Mononuclear cell (primary cell): ENCODE data around the gene SOHLH2. TPM values are rescaled to one million over a fixed set of nuclear protein-coding genes. Genes with fewer than 3 reads are reported as not detected.

Experiments
- H3K27me3 ChIP-seq: 2 replicates; pipeline ENCODE4 v1.6.0; 2011; ENCODE audit warnings: low read length, control low read depth; ENCODE audit not compliant: insufficient read depth
- H3K4me1 ChIP-seq: 2 replicates; pipeline ENCODE4 v1.5.1; 2011; ENCODE audit warnings: mild to moderate bottlenecking, low read length, control low read depth; ENCODE audit not compliant: insufficient read depth
- H3K4me3 ChIP-seq: 2 replicates; pipeline ENCODE4 v1.5.1; 2011; ENCODE audit warnings: mild to moderate bottlenecking, low read length, moderate library complexity
- H3K9me3 ChIP-seq: 2 replicates; pipeline ENCODE4 v1.5.1; 2011; ENCODE audit warnings: low read depth, mild to moderate bottlenecking, control low read depth, low read length
- total RNA-seq: library from RNA; depleted of rRNA; stranded (reverse); fragments of >200 nt; gene quantifications from one replicate; pipeline ENCODE4 v1.2.3, GENCODE V29; 2012

SOHLH2 gene
- total RNA-seq, 1 donor = not detected

GRCh38 chr13:36158611-36159010 lies 55.7 kb downstream of the SOHLH2 start:
- peaks cover 6% of the 10 kb centered on the region for H3K27me3 ChIP-seq
- H3K9me3 ChIP-seq = no peaks in the 10 kb centered on the region
- H3K4me3 ChIP-seq = no peak overlapping the region
- H3K4me1 ChIP-seq = no peaks in the 10 kb centered on the region

- Histone ChIP-seq H3K4me1 (no peaks in the 10 kb centered on the region), H3K9me3 (no peaks in the 10 kb centered on the region), H3K4me3 (no peak overlapping the region), H3K27me3 (peaks cover 6% of the 10 kb centered on the region)
These were observed 56.9 kb downstream of the SOHLH2 start for GRCh38 chr13:36157480-36157879.

GRCh38 chr13:36154567-36155291 lies 59.6 kb downstream of the SOHLH2 start:
- no peaks in the 10 kb centered on the region for H3K9me3 ChIP-seq
- H3K27me3 ChIP-seq = peaks cover 6% of the 10 kb centered on the region
- H3K4me1 ChIP-seq = no peaks in the 10 kb centered on the region

GRCh38 chr13:36151591-36151990 lies 62.8 kb downstream of the SOHLH2 start:
- Histone ChIP-seq H3K9me3 (no peaks in the 10 kb centered on the region), H3K4me3 (no peak overlapping the region), H3K27me3 (peaks cover 6% of the 10 kb centered on the region), H3K4me1 (no peaks in the 10 kb centered on the region)

More at GRCh38 chr13:36154567-36155291, 59.6 kb downstream of the SOHLH2 start:
- H3K4me3 ChIP-seq = no peak overlapping the region

GRCh38 chr13:36148446-36148845 lies 65.9 kb downstream of the SOHLH2 start:
- H3K4me3 ChIP-seq = no peak overlapping the region
- H3K9me3 ChIP-seq = no peaks in the 10 kb centered on the region
- no peaks in the 10 kb centered on the region for H3K27me3 ChIP-seq
- H3K4me1 ChIP-seq = no peaks in the 10 kb centered on the region

GRCh38 chr13:36147330-36147729 lies 67.0 kb downstream of the SOHLH2 start:
- Histone ChIP-seq H3K27me3 (no peaks in the 10 kb centered on the region), H3K9me3 (no peaks in the 10 kb centered on the region), H3K4me3 (no peak overlapping the region), H3K4me1 (no peaks in the 10 kb centered on the region)

- Histone ChIP-seq H3K4me3 (no peak overlapping the region), H3K4me1 (no peaks in the 10 kb centered on the region), H3K27me3 (no peaks in the 10 kb centered on the region), H3K9me3 (no peaks in the 10 kb centered on the region)
These were observed 67.7 kb downstream of the SOHLH2 start for GRCh38 chr13:36146511-36147269.

GRCh38 chr13:36143738-36144137 lies 70.6 kb downstream of the SOHLH2 start:
- Histone ChIP-seq H3K4me3 (no peak overlapping the region), H3K27me3 (no peaks in the 10 kb centered on the region), H3K9me3 (no peaks in the 10 kb centered on the region), H3K4me1 (no peaks in the 10 kb centered on the region)

GRCh38 chr13:36142735-36143134 lies 71.6 kb downstream of the SOHLH2 start:
- Histone ChIP-seq H3K4me1 (no peaks in the 10 kb centered on the region), H3K27me3 (no peaks in the 10 kb centered on the region), H3K9me3 (peaks cover 7% of the 10 kb centered on the region), H3K4me3 (no peak overlapping the region)

- H3K4me1 ChIP-seq = no peaks in the 10 kb centered on the region
- H3K4me3 ChIP-seq = no peak overlapping the region
- peaks cover 11% of the 10 kb centered on the region for H3K9me3 ChIP-seq
- peaks cover 26% of the 10 kb centered on the region for H3K27me3 ChIP-seq
These were observed 78.5 kb downstream of the SOHLH2 start for GRCh38 chr13:36135876-36136275.

- peaks cover 35% of the 10 kb centered on the region for H3K27me3 ChIP-seq
- H3K9me3 ChIP-seq = peaks cover 11% of the 10 kb centered on the region
- no peak overlapping the region for H3K4me3 ChIP-seq
- no peaks in the 10 kb centered on the region for H3K4me1 ChIP-seq
These were observed 79.7 kb downstream of the SOHLH2 start for GRCh38 chr13:36134632-36135031.

GRCh38 chr13:36133950-36134626 lies 80.3 kb downstream of the SOHLH2 start:
- H3K9me3 ChIP-seq = peaks cover 11% of the 10 kb centered on the region
- no peaks in the 10 kb centered on the region for H3K4me1 ChIP-seq
- H3K27me3 ChIP-seq = peaks cover 40% of the 10 kb centered on the region

GRCh38 chr13:36132376-36132775 lies 82.0 kb downstream of the SOHLH2 start:
- peaks cover 48% of the 10 kb centered on the region for H3K27me3 ChIP-seq
- no peaks in the 10 kb centered on the region for H3K4me1 ChIP-seq
- H3K4me3 ChIP-seq = no peak overlapping the region
- H3K9me3 ChIP-seq = peaks cover under 1% of the 10 kb centered on the region

More at GRCh38 chr13:36133950-36134626, 80.3 kb downstream of the SOHLH2 start:
- no peak overlapping the region for H3K4me3 ChIP-seq

- Histone ChIP-seq H3K4me1 (no peaks in the 10 kb centered on the region), H3K9me3 (no peaks in the 10 kb centered on the region), H3K27me3 (peaks cover 48% of the 10 kb centered on the region), H3K4me3 (no peak overlapping the region)
These were observed 82.4 kb downstream of the SOHLH2 start for GRCh38 chr13:36131931-36132297.

GRCh38 chr13:36131222-36131930 lies 83.0 kb downstream of the SOHLH2 start, which contains the start of gene DCLK1:
DCLK1 (minus strand) TSS chr13:36131382.
- Histone ChIP-seq H3K4me1 (no peaks in the 10 kb centered on the region), H3K9me3 (no peaks in the 10 kb centered on the region), H3K4me3 (no peak within 1 kb of the TSS), H3K27me3 (peaks cover 48% of the 10 kb centered on the region)
